H9 (cell line): ENCODE results near the gene PRR33. TPM values are rescaled to one million over a fixed set of nuclear protein-coding genes. Genes with fewer than 3 reads are reported as not detected.

Experiments used
- DNase-seq: peaks from one replicate; pipeline ENCODE4 v3.0.0-alpha.2; 2017
- H2AFZ ChIP-seq: one replicate; pipeline ENCODE4 v1.6.1; 2013; ENCODE audit warnings: mild to moderate bottlenecking, low read length, control low read depth, moderate library complexity
- H2AK5ac ChIP-seq: 2 replicates; pipeline ENCODE4 v1.6.1; 2013; ENCODE audit warnings: low read length, control low read depth, mixed read lengths; ENCODE audit not compliant: insufficient read length
- H2BK120ac ChIP-seq: one replicate; pipeline ENCODE4 v1.6.1; 2013; ENCODE audit warnings: low read depth, mild to moderate bottlenecking, low read length, control low read depth, inconsistent platforms; ENCODE audit not compliant: poor library complexity, severe bottlenecking
- H2BK12ac ChIP-seq: 2 replicates; pipeline ENCODE4 v1.6.1; 2013; ENCODE audit warnings: low read length, control low read depth, mixed read lengths, low read depth; ENCODE audit not compliant: insufficient read length
- H2BK15ac ChIP-seq: 2 replicates; pipeline ENCODE4 v1.6.1; 2013; ENCODE audit warnings: low read depth, low read length, control low read depth
- H2BK20ac ChIP-seq: one replicate; pipeline ENCODE4 v1.6.1; 2013; ENCODE audit warnings: low read depth, mild to moderate bottlenecking, low read length, control low read depth, inconsistent platforms; ENCODE audit not compliant: poor library complexity, severe bottlenecking
- H2BK5ac ChIP-seq: 2 replicates; pipeline ENCODE4 v1.6.1; 2013; ENCODE audit warnings: low read length, control low read depth, mixed read lengths; ENCODE audit not compliant: insufficient read length
- H3K14ac ChIP-seq: 2 replicates; pipeline ENCODE4 v1.6.1; 2013; ENCODE audit warnings: low read length, control low read depth; ENCODE audit not compliant: insufficient read depth
- H3K18ac ChIP-seq: 2 replicates; pipeline ENCODE4 v1.6.1; 2013; ENCODE audit warnings: low read depth, mild to moderate bottlenecking, mixed read lengths, low read length, control low read depth; ENCODE audit not compliant: insufficient read length
- H3K23ac ChIP-seq: 2 replicates; pipeline ENCODE4 v1.6.1; 2013; ENCODE audit warnings: low read length, control low read depth, mixed read lengths, low read depth; ENCODE audit not compliant: insufficient read length
- H3K23me2 ChIP-seq: 2 replicates; pipeline ENCODE4 v1.6.1; 2013; ENCODE audit warnings: low read depth, mild to moderate bottlenecking, mixed read lengths, low read length, control low read depth; ENCODE audit not compliant: insufficient read length, poor library complexity, severe bottlenecking
- H3K27ac ChIP-seq: 2 replicates; pipeline ENCODE4 v1.5.1; 2013; ENCODE audit warnings: low read length, control low read depth, mixed read lengths, low read depth; ENCODE audit not compliant: insufficient read length
- H3K27me3 ChIP-seq: 2 replicates; pipeline ENCODE4 v1.6.1; 2013; ENCODE audit warnings: low read length, control low read depth, inconsistent platforms; ENCODE audit not compliant: insufficient read depth
- H3K4ac ChIP-seq: 2 replicates; pipeline ENCODE4 v1.6.1; 2013; ENCODE audit warnings: low read depth, mild to moderate bottlenecking, control low read depth, inconsistent platforms, low read length, moderate library complexity
- H3K4me1 ChIP-seq: 2 replicates; pipeline ENCODE4 v1.6.1; 2013; ENCODE audit warnings: low read length, control low read depth, inconsistent platforms; ENCODE audit not compliant: insufficient read depth
- H3K4me2 ChIP-seq: 2 replicates; pipeline ENCODE4 v1.6.1; 2013; ENCODE audit warnings: low read length, control low read depth, mixed read lengths; ENCODE audit not compliant: insufficient read length, insufficient read depth
- H3K56ac ChIP-seq: 2 replicates; pipeline ENCODE4 v1.6.1; 2013; ENCODE audit warnings: low read depth, mild to moderate bottlenecking, mixed read lengths, low read length, control low read depth; ENCODE audit not compliant: insufficient read length
- H3K79me1 ChIP-seq: 2 replicates; pipeline ENCODE4 v1.6.1; 2013; ENCODE audit warnings: low read depth, mild to moderate bottlenecking, moderate library complexity, low read length, control low read depth, inconsistent platforms; ENCODE audit not compliant: insufficient read depth, poor library complexity, severe bottlenecking
- H3K79me2 ChIP-seq: 2 replicates; pipeline ENCODE4 v1.6.1; 2013; ENCODE audit warnings: low read length, control low read depth, inconsistent platforms; ENCODE audit not compliant: insufficient read depth
- H3K9ac ChIP-seq: 2 replicates; pipeline ENCODE4 v1.6.1; 2013; ENCODE audit warnings: low read length, control low read depth, mixed read lengths; ENCODE audit not compliant: insufficient read length; ENCODE audit errors: extremely low read depth
- H3K9me3 ChIP-seq: one replicate; pipeline ENCODE4 v1.6.1; 2013; ENCODE audit warnings: low read depth, low read length, inconsistent platforms; ENCODE audit not compliant: control insufficient read depth
- H3T11ph ChIP-seq: one replicate; pipeline ENCODE4 v1.6.1; 2013; ENCODE audit warnings: mild to moderate bottlenecking, low read length, control low read depth, inconsistent platforms
- H4K20me1 ChIP-seq: one replicate; pipeline ENCODE4 v1.6.1; 2013; ENCODE audit not compliant: control insufficient read depth, insufficient read length, insufficient read depth
- H4K5ac ChIP-seq: 2 replicates; pipeline ENCODE4 v1.6.1; 2013; ENCODE audit warnings: low read depth, mild to moderate bottlenecking, mixed read lengths, low read length, control low read depth; ENCODE audit not compliant: insufficient read length
- H4K8ac ChIP-seq: replicated peaks from 2 replicates; pipeline ENCODE4 v1.6.1; 2013; ENCODE audit warnings: low read length, control low read depth, mixed read lengths, low read depth; ENCODE audit not compliant: insufficient read length
- H4K91ac ChIP-seq: 2 replicates; pipeline ENCODE4 v1.6.1; 2013; ENCODE audit warnings: low read depth, mild to moderate bottlenecking, moderate library complexity, mixed read lengths, low read length, control low read depth; ENCODE audit not compliant: insufficient read length
- H3K27ac Mint-ChIP-seq, 3 experiments: 2 replicates in 2 of 3; 3 replicates in 1 of 3; pipeline ENCODE4 v1.8.0; 2020 to 2021; ENCODE audit warnings: mixed read lengths in 3 of 3, mild to moderate bottlenecking in 1 of 3, moderate library complexity in 1 of 3
- H3K27me3 Mint-ChIP-seq: 2 replicates; pipeline ENCODE4 v1.8.0; 2021; ENCODE audit warnings: low read depth, mild to moderate bottlenecking, moderate library complexity, mixed read lengths
- H3K36me3 Mint-ChIP-seq, 3 experiments: 2 replicates in 2 of 3; 3 replicates in 1 of 3; pipeline ENCODE4 v1.8.0; 2020 to 2021; ENCODE audit warnings: low read depth in 3 of 3, mixed read lengths in 3 of 3; ENCODE audit not compliant: insufficient read depth in 1 of 3
- H3K4me1 Mint-ChIP-seq, 2 experiments: 2 replicates each; pipeline ENCODE4 v1.8.0; 2020; ENCODE audit warnings: mixed read lengths in 2 of 2
- H3K4me3 Mint-ChIP-seq, 2 experiments: 2 replicates in 1 of 2; 3 replicates in 1 of 2; pipeline ENCODE4 v1.8.0; 2020 to 2021; ENCODE audit warnings: mild to moderate bottlenecking in 2 of 2, mixed read lengths in 2 of 2, moderate library complexity in 1 of 2
- H3K9me3 Mint-ChIP-seq, 2 experiments: 2 replicates in 1 of 2; 3 replicates in 1 of 2; pipeline ENCODE4 v1.8.0; 2020; ENCODE audit warnings: mild to moderate bottlenecking in 2 of 2, mixed read lengths in 2 of 2, moderate library complexity in 1 of 2
- WGBS: extraction: QIAGEN DNeasy Blood & Tissue Kit; methylation state at CpG from one replicate; pipeline ENCODE4 v1.1.7; 2013; ENCODE audit warnings: missing lambda C conversion rate, low lambda C conversion rate, mixed read lengths; ENCODE audit not compliant: insufficient read length; ENCODE audit errors: extremely low coverage; 5-methylcytosine and 5-hydroxymethylcytosine counted together
- total RNA-seq: library from RNA; stranded (reverse); gene quantifications from 2 replicates; pipeline ENCODE4 v1.2.1, GENCODE V29; 2021
- TF ChIP-seq, protein P1 (sequence below): fragments of 200-600 bp; sonication (generic); conservative IDR thresholded peaks from 3 replicates; pipeline ENCODE4 v1.8.0; 2021; ENCODE audit warnings: antibody characterized with exemption, mild to moderate bottlenecking

Gene PRR33
- total RNA-seq, 1 experiment from 2014 or later = not detected

DNA sequence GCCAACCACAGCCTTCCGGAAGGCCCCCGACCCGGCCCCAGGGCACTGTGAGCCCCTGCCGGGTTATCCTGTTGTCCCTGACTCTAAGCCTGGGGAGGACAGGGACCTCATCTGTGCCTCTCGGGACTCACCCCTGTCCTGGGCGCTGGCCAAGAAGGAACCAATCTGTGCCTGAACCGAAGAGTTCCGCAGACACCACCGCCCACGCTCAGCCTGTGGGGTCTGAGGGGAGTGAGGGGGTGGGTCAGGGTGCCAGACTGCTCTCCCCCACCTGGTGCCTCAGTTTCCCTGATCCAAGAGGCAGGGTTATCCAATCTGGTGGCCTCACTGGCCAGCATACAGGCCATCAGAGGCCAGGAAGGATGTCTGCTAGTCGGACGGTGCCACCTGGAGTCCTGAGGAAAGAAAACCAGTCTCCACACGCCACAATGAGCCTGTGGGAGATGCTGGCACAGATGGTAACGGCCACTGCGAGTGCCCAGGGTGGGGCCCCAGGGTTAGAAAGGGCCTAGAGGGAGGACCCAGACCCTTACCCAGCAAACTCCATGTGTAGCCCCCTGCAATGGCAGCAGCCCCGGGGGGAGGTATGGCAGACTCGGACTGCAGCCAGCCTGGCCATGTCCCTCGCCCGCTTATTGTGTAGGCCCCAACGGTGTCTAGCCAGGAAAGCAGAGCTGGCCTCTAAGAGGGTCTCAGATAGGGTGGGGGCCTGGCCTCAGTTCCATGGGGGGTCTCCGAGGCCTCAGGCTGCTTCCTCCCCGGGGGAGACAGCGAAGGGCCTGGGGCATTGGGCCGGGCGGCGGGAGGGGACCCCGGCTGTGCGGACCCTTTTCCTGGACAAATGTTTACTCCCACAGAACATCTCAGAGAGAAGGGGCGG is 27.0 kb upstream of the PRR33 start:
- Histone ChIP-seq H3K4me2 (no peak overlapping the region), H3K79me2 (no peaks in the 10 kb centered on the region), H2BK15ac (no peak overlapping the region), H3K56ac (no peak overlapping the region), H4K91ac (no peak overlapping the region), H2AK5ac (no peak overlapping the region), H3K14ac (no peak overlapping the region), H2BK5ac (no peak overlapping the region), H2BK12ac (no peak overlapping the region), H3K4me1 (no peaks in the 10 kb centered on the region), H3K79me1 (no peaks in the 10 kb centered on the region), H2BK120ac (no peak overlapping the region), H3K23me2 (no peaks in the 10 kb centered on the region), H3K27ac (no peak overlapping the region), H3K4ac (no peak overlapping the region), H2BK20ac (no peak overlapping the region), H4K20me1 (no peaks in the 10 kb centered on the region), H3K18ac (no peak overlapping the region), H3K9me3 (no peaks in the 10 kb centered on the region), H2AFZ (no peak overlapping the region), H3K9ac (no peak overlapping the region), H3K23ac (no peak overlapping the region), H4K8ac (no peak overlapping the region), H3T11ph (no peak overlapping the region), H3K27me3 (no peaks in the 10 kb centered on the region), H4K5ac (no peak overlapping the region)
- peaks cover 14% of the 10 kb centered on the region for H3K27me3 Mint-ChIP-seq
- H3K27ac Mint-ChIP-seq = no peak overlapping the region; a peak in 1 of 7 replicates
- DNase-seq = no peak
- no peaks in the 10 kb centered on the region; a peak in 1 of 7 replicates for H3K36me3 Mint-ChIP-seq
- TF ChIP-seq, protein P1, sequence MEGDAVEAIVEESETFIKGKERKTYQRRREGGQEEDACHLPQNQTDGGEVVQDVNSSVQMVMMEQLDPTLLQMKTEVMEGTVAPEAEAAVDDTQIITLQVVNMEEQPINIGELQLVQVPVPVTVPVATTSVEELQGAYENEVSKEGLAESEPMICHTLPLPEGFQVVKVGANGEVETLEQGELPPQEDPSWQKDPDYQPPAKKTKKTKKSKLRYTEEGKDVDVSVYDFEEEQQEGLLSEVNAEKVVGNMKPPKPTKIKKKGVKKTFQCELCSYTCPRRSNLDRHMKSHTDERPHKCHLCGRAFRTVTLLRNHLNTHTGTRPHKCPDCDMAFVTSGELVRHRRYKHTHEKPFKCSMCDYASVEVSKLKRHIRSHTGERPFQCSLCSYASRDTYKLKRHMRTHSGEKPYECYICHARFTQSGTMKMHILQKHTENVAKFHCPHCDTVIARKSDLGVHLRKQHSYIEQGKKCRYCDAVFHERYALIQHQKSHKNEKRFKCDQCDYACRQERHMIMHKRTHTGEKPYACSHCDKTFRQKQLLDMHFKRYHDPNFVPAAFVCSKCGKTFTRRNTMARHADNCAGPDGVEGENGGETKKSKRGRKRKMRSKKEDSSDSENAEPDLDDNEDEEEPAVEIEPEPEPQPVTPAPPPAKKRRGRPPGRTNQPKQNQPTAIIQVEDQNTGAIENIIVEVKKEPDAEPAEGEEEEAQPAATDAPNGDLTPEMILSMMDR = no peak
- WGBS = no CpG with 5 or more reads among the region's 29 CpGs
- H3K4me3 Mint-ChIP-seq = no peak overlapping the region
- H3K9me3 Mint-ChIP-seq = peaks cover 6% of the 10 kb centered on the region in 2 experiments; a peak in 3 of 5 replicates
- H3K4me1 Mint-ChIP-seq = peaks cover 3 to 6% of the 10 kb centered on the region in 2 experiments; a peak in 3 of 4 replicates
